ENCODE data around the gene SEC22B.
"Not testable (repeated sequence)": the region's sequence is repeated elsewhere in the genome, so short reads cannot be mapped to it uniquely, and the experiment has no call there.

DNA sequence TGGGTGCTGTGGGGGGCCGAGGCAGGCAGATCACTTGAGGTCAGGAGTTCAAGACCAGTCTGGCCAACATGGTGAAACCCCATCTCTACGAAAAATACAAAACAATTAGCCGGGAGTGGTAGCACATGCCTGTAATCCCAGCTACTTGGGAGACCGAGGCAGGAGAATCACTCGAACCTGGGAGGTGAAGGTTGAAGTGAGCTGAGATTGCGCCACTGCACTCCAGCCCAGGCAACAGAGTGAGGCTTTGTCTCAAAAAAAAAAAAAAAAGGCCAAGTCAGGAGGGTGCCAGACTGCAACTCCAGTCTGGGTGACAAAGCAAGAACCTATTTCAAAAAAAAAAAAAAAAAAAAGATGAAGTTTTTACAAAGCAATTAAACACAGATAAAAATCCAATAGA, 50.1 kb downstream of the SEC22B start:
- TF ChIP-seq, protein P1, sequence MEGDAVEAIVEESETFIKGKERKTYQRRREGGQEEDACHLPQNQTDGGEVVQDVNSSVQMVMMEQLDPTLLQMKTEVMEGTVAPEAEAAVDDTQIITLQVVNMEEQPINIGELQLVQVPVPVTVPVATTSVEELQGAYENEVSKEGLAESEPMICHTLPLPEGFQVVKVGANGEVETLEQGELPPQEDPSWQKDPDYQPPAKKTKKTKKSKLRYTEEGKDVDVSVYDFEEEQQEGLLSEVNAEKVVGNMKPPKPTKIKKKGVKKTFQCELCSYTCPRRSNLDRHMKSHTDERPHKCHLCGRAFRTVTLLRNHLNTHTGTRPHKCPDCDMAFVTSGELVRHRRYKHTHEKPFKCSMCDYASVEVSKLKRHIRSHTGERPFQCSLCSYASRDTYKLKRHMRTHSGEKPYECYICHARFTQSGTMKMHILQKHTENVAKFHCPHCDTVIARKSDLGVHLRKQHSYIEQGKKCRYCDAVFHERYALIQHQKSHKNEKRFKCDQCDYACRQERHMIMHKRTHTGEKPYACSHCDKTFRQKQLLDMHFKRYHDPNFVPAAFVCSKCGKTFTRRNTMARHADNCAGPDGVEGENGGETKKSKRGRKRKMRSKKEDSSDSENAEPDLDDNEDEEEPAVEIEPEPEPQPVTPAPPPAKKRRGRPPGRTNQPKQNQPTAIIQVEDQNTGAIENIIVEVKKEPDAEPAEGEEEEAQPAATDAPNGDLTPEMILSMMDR (IDR thresholded peaks at IDR 0.05; ENCODE audit: borderline replicate concordance, extremely low read depth, low read length, poor library complexity, severe bottlenecking) = not testable (repeated sequence)
- TF ChIP-seq EZH2 (IDR thresholded peaks at IDR 0.05; ENCODE audit: borderline replicate concordance, low read depth, low read length, severe bottlenecking) = not testable (repeated sequence)
